ENCODE results near the gene LDLRAD3.

DNA sequence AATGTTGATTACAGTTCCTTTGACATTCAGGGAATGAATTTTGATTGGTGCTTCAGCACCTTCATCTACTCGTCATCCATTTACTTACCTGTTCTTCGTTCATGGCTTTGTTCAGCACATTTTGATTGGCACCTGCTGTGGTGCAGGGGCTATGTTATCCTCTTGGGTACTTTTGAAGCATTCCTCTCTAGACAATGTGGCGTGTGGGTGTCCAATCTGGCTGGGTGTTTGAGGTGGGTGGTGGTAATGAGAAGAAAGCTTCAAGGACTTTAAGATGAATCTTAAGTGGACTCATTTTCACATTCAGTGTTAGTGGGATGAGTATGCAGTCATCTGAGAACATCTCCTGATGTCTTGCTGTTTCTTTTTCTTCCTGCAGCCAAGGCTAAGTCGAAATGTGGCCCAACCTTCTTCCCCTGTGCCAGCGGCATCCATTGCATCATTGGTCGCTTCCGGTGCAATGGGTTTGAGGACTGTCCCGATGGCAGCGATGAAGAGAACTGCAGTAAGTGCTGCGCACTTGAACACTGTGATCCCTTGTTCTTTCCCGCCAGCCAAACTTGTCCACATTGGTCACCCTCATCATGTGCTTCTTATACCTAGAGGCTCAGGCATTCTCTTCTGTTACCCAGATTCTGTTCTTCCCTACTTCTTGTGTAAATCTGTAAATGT, 137.5 kb downstream of the LDLRAD3 start:
- TF ChIP-seq CTCF (IDR thresholded peaks at IDR 0.05; ENCODE audit: low read depth, low read length, poor library complexity, severe bottlenecking) (no peak), EZH2phosphoT487 (IDR thresholded peaks at IDR 0.05; ENCODE audit: borderline replicate concordance, low read length) (no peak)

Data from DOHH2 (cell line).